Measurements from ENCODE around the gene GABRB3. TPM values are rescaled to one million over a fixed set of nuclear protein-coding genes. Genes with fewer than 3 reads are reported as not detected.

The GABRB3 gene
- total and polyA plus RNA-seq, 2 of the 8 experiments (the other 6 are each of a cell fraction or from before 2014, with no cell fraction given): 98.8 to 163 TPM

DNA sequence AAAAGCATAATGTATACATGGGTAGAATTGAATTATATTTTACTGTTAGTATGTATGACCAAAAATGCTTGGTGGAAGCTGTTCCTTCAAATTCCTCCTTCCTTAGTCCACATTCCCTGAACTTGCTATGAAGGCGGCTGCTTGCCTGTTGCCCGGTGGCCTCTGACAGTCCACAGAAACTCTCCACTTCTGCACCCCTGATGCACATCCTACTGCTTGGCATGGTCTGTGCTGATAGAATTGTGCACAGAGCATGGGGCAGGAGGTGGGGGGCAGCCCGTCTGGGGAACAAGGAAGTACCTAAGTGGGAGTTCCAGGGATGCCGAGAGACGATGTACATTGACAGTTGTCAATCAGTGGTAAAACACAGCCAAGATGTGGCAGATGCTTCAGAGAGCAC, 33.7 kb upstream of the GABRB3 start:
- no peaks in the 10 kb centered on the region for H3K4me1 ChIP-seq (replicated peaks in 1 of 4; ENCODE audit: control insufficient read depth in 3 of 4, insufficient read depth in 4 of 4, low read length in 3 of 4)
- no peaks in the 10 kb centered on the region for H3K36me3 ChIP-seq (ENCODE audit: control insufficient read depth in 2 of 4, insufficient read depth in 4 of 4, low read length in 3 of 4)
- no peak overlapping the region for H3K14ac ChIP-seq (ENCODE audit: insufficient read length)
- H3K4ac ChIP-seq (replicated peaks; ENCODE audit: insufficient read length, low read depth, low read length): no peak overlapping the region
- no peak overlapping the region for H2BK12ac ChIP-seq (ENCODE audit: low read depth, low read length)
- no peak overlapping the region for H2BK15ac ChIP-seq (ENCODE audit: low read length)
- H2BK20ac ChIP-seq (ENCODE audit: low read length): no peak overlapping the region
- H3K9me3 ChIP-seq (ENCODE audit: insufficient read depth in 2 of 2, low read depth in 1 of 2, low read length in 1 of 2): peaks cover 0 to 3% of the 10 kb centered on the region in 2 experiments; a peak in 2 of 4 replicates
- H2AK5ac ChIP-seq (ENCODE audit: low read depth, low read length): no peak overlapping the region
- no peak overlapping the region for H2BK5ac ChIP-seq (ENCODE audit: low read depth, low read length)
- ChIA-PET POLR2A (ENCODE audit: partially characterized antibody) (no interaction called here), CTCF (ENCODE audit: partially characterized antibody) (interaction anchor here (0.6 to 0.7 kb wide), 2 partner anchors 169 to 1099 kb away, joined by 3 read pairs; no protein-coding TSS in a partner anchor)
- no peak overlapping the region for H4K8ac ChIP-seq (ENCODE audit: extremely low read depth, insufficient read depth, low read length)
- H3K27ac ChIP-seq (ENCODE audit: low read depth, low read length): no peak overlapping the region
- no peak overlapping the region for H4K5ac ChIP-seq (ENCODE audit: insufficient read length, low read depth, low read length)
- H3K4me3 ChIP-seq (ENCODE audit: extremely low read depth in 1 of 4, insufficient read depth in 2 of 4, low read depth in 3 of 4, low read length in 4 of 4): no peak overlapping the region
- H4K91ac ChIP-seq (replicated peaks; ENCODE audit: insufficient read length, low read length): no peak overlapping the region
- H2BK120ac ChIP-seq (replicated peaks; ENCODE audit: low read depth, low read length): no peak overlapping the region
- 92% methylated on average over 5 of the region's 5 CpGs; no CpG with 5 or more reads in 1 of the 2 experiments for WGBS, 2 experiments (ENCODE audit: extremely low coverage in 1 of 2, insufficient coverage in 1 of 2, insufficient read length in 1 of 2, insufficient replicate concordance in 2 of 2, low coverage in 1 of 2, low lambda C conversion rate in 2 of 2, missing lambda C conversion rate in 1 of 2)
- H3K27me3 ChIP-seq (replicated peaks in 1 of 4; ENCODE audit: control insufficient read depth in 3 of 4, extremely low read depth in 1 of 4, insufficient read depth in 3 of 4, low read length in 3 of 4): peaks cover 0 to 2% (median 0%) of the 10 kb centered on the region in 4 experiments; a peak in 1 of 7 replicates
- no peak overlapping the region for H3K56ac ChIP-seq (replicated peaks; ENCODE audit: insufficient read length, low read depth, low read length)
- H3K18ac ChIP-seq (ENCODE audit: extremely low read depth, low read length): no peak overlapping the region
- no peaks in the 10 kb centered on the region for H3K79me1 ChIP-seq (ENCODE audit: low read depth, low read length)
- no peak overlapping the region for H2AFZ ChIP-seq (ENCODE audit: low read length)
- H3K23me2 ChIP-seq (ENCODE audit: low read depth, low read length): no peaks in the 10 kb centered on the region
- TF ChIP-seq EGR1 (IDR thresholded peaks at IDR 0.05; ENCODE audit: borderline replicate concordance, low read depth, low read length) (no peak), RFX5 (IDR thresholded peaks at IDR 0.05; ENCODE audit: borderline replicate concordance, low read depth, low read length) (no peak), POU5F1 (IDR thresholded peaks at IDR 0.05; ENCODE audit: low read depth, low read length) (no peak), FOSL1 (IDR thresholded peaks at IDR 0.05; ENCODE audit: insufficient read depth, low read depth, low read length) (no peak), SAP30 (IDR thresholded peaks at IDR 0.05; ENCODE audit: insufficient read depth, insufficient replicate concordance, low read length) (no peak)
- H4K20me1 ChIP-seq (replicated peaks in 1 of 2; ENCODE audit: control insufficient read depth in 1 of 2, insufficient read depth in 2 of 2, low read length in 2 of 2): no peaks in the 10 kb centered on the region
- no peak for FAIRE-seq
- no peak overlapping the region for H3K9ac ChIP-seq (replicated peaks in 1 of 4; ENCODE audit: extremely low read depth in 1 of 4, low read depth in 3 of 4, low read length in 3 of 4)
- H3K4me2 ChIP-seq (ENCODE audit: insufficient read depth in 1 of 2, low read depth in 2 of 2, low read length in 2 of 2): no peak overlapping the region
- H3K23ac ChIP-seq (ENCODE audit: insufficient read length): no peak overlapping the region
- H3K79me2 ChIP-seq (ENCODE audit: control insufficient read depth in 1 of 2, insufficient read depth in 2 of 2, low read length in 2 of 2): no peaks in the 10 kb centered on the region
- DNase-seq (ENCODE audit: low read depth in 1 of 2, low spot score in 2 of 2): no peak

All from H1 (cell line).